Renal cortex interstitium (tissue), 11 donors: ENCODE results near the gene PTPRN2. TPM values are rescaled to one million over a fixed set of nuclear protein-coding genes. Genes with fewer than 3 reads are reported as not detected.

Source experiments
- DNase-seq, 11 donors: peaks; one replicate each; pipeline ENCODE4 v3.0.0-alpha.2; 2013; ENCODE audit warnings: low read depth in 9 of 11, low spot score in 4 of 11; ENCODE audit errors: extremely low read depth in 1 of 11
- polyA plus RNA-seq, 3 donors: library from polyadenylated mRNA; unstranded; fragments of 120-200 nt; gene quantifications; one replicate each; pipeline ENCODE4 v1.2.1, GENCODE V29; 2013; ENCODE audit not compliant: insufficient read length in 3 of 3

PTPRN2 gene
- polyA plus RNA-seq, 3 donors = 6.0 to 7.7 (median 7.2) TPM

DNA sequence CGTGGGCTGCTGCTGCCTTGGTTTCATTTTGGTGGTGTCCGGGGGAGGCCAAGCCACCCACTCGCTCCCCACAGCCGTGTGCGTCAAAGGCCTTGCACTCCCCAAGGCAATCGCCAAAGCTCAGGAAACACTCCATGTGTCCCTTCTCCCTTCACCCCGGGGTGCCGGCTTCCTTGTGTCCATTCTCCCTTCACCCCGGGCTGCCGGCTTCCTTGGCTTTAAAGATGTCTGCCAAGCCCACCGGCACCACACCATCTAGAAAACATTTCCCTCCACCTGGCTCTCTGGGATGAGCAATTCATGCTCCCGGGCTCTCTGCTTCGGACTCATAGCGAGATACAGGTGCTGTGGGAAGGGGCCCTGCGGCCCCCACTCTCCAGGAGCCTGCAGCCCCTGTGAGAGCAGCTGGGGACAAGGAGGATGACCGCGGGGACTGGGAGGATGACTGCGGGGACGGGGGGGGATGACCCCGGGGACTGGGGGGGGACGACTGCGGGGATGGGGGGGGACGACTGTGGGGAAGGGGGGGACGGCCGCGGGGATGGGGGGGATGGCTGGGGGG lies 928.7 kb downstream of the PTPRN2 start:
- no peak for DNase-seq

DNA sequence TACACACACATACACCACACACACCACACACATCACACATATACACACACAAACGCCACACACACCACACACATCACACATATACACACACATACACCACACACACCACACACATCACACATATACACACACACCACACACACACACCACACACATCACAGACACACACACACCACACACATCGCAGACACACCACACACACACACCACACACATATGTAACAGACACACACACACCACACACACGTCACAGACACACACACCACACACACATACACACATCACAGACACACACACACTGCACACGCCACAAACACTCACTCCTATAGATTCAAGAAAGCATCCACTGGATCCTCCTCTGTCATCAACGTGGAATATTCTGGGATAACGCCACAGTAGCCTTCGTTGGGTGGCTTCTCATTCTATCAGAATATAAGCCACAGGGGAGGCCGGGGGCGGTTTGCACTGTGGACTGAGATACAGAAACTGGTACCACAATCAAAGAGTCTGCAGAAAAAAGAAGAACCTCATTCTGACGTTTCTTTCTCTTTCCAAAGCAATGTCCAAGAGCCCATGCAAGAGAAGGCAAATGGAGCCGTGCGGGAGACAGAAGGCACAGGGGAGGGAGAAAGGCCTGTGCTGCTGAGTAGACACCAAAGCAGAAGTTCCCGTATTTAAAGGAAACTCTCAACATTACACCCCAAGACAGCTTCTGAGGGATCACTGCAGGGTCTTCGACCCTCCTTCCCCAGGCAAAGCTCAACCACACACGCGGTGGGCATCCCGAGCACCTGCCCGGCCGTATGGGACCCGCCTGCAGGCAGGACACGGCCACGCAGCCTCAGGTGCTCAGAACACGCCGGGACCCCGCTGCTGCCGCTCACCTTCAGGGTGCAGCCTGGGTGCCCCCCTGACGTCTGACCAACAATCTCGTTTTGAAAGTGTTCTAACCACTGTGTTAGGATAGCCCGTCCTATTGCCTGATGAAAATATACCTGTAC lies 929.6 kb downstream of the PTPRN2 start:
- DNase-seq = no peak

DNA sequence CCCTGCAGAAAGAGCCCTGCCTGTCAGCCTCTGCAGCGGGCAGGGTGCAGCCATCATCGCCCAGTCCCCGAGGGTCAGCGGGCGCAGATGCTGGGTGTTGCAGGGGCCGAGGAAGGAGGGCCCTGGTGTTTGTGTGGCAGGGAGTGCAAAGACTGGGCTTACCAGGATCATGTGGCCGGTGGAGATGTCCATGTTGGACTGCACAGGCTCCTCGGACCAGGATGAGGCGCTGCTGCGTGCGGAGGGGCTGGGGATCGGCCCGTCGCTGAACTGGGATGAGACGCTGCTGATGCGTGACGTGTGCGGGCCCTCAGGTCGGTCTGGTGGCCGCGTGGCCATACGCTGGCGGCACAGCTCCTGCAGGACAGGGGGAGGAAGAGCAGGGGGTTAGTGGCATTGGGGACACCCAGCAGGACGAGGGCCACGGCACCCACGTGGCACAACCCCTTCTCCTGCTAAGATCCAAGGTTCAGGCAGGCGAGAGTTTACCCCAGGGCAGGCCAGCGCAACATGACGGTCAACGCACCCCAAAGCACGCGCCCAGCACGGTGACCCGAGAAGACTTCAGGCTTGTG lies 931.3 kb downstream of the PTPRN2 start:
- DNase-seq = no peak

DNA sequence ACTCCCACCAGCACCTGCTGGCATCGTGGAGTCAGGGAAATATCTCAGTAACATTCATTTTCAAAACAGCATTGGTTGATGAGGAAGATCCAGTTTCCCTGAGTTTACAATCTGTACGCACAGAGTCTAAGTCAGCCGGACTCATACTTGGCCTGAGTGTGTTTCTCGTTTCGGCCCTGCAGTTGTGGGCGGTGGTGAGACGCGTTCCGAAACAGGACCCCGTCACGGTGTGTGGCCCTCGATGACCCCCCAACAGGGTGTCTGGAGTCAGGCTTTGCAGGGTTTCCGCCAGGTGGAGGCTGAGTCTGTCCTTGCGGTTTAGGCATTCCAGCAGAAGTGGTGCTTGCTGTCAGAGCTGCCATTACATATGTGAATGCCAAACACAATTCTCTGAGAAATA lies 933.3 kb downstream of the PTPRN2 start:
- DNase-seq = no peak

DNA sequence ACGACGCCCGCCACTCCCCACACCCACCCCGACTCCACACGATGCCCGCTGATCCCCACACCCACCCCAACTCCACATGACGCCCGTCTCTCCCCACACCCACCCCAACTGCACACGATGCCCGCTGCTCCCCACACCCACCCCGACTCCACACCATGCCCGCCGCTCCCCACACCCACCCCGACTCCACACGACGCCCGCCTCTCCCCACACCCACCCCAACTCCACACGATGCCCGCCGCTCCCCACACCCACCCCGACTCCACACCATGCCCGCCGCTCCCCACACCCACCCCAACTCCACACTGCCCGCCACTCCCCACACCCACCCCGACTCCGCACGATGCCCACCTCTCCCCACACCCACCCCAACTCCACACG lies 933.8 kb downstream of the PTPRN2 start:
- no peak for DNase-seq

GRCh38 chr7:157652954-157653826 lies 934.4 kb downstream of the PTPRN2 start:
- DNase-seq = no peak

DNA sequence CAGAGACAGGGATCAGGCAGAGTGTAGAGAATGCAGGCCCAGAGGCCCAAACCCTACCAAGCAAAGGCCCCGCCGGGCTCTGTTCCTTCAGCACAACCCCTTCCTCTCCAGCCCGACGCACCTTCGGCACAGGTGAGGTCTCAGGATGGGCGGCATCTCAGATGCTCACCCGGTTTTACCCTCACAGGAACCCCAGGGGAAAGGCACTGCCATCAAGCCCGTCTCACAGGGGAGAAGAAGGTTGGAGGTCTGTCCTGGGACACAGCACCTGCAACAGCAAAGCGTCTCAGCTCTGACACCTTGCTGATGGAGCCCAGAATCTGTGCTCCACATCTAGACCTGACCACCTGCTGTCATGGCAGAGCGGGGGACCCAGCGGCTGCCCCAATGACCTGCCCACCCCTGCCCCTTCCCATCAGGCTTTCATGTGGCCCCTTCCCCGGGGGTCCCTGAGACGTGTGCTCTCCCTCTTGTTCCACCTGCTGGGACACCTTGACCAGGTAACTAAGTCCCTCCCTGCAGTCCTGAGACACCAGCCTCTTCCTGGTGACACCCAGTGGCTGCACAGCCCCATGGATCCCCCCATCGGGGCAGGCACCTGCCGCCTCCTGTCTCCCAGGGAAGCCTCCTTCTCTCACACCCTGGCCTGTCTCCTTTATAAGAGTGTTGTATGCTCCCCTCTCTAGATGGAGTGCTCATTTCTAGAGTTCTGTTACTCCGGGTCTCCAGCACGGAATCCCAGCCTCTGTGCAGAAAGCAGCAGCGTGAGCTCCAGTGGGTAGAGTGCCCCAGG lies 935.3 kb downstream of the PTPRN2 start:
- no peak for DNase-seq

GRCh38 chr7:157651366-157652160 lies 936.1 kb downstream of the PTPRN2 start:
- DNase-seq = no peak

GRCh38 chr7:157650801-157651200 lies 936.8 kb downstream of the PTPRN2 start:
- no peak for DNase-seq

GRCh38 chr7:157650131-157650631 lies 937.4 kb downstream of the PTPRN2 start:
- DNase-seq = no peak

- DNase-seq = no peak
These were observed 941.1 kb downstream of the PTPRN2 start for GRCh38 chr7:157646551-157646950.

GRCh38 chr7:157645539-157645938 lies 942.1 kb downstream of the PTPRN2 start:
- no peak for DNase-seq

GRCh38 chr7:157644946-157645345 lies 942.7 kb downstream of the PTPRN2 start:
- no peak for DNase-seq

GRCh38 chr7:157643525-157643970 lies 944.1 kb downstream of the PTPRN2 start:
- no peak for DNase-seq

GRCh38 chr7:157641866-157642265 lies 945.8 kb downstream of the PTPRN2 start:
- no peak for DNase-seq

GRCh38 chr7:157640144-157640543 lies 947.5 kb downstream of the PTPRN2 start:
- DNase-seq = no peak

GRCh38 chr7:157638563-157638962 lies 949.1 kb downstream of the PTPRN2 start:
- DNase-seq = no peak
